Measurements from ENCODE around the gene PGR.

DNA sequence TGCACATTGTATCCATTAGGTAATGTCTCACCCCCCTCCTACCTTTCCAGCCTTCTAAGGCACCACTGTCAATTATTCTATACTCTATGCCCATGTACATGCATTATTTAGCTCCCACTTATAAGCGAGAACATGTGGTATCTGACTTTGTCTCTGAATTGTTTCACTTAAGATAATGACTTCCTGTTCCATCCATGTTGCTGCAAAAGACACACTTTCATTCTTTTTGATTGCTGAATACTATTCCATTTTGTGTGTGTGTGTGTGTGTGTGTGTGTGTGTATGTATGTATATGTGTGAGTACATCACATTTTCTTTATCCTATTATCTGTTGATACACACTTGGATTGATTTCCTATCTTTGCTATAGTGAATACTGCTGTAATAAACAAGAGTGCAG lies 84.2 kb downstream of the PGR start:
- TF ChIP-seq, protein P1, sequence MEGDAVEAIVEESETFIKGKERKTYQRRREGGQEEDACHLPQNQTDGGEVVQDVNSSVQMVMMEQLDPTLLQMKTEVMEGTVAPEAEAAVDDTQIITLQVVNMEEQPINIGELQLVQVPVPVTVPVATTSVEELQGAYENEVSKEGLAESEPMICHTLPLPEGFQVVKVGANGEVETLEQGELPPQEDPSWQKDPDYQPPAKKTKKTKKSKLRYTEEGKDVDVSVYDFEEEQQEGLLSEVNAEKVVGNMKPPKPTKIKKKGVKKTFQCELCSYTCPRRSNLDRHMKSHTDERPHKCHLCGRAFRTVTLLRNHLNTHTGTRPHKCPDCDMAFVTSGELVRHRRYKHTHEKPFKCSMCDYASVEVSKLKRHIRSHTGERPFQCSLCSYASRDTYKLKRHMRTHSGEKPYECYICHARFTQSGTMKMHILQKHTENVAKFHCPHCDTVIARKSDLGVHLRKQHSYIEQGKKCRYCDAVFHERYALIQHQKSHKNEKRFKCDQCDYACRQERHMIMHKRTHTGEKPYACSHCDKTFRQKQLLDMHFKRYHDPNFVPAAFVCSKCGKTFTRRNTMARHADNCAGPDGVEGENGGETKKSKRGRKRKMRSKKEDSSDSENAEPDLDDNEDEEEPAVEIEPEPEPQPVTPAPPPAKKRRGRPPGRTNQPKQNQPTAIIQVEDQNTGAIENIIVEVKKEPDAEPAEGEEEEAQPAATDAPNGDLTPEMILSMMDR (IDR thresholded peaks at IDR 0.05) = no peak
- TF ChIP-seq POLR2A (IDR thresholded peaks at IDR 0.05) = no peak
